Fibroblast of villous mesenchyme (primary cell): Measurements from ENCODE around the gene PXDN. TPM values are rescaled to one million over a fixed set of nuclear protein-coding genes. Genes with fewer than 3 reads are reported as not detected.

ENCODE experiments used
- DNase-seq: peaks from one replicate; pipeline ENCODE4 v3.0.0-alpha.2; 2010; ENCODE audit warnings: low read depth
- H3K4me3 ChIP-seq: 2 replicates; pipeline ENCODE4 v1.5.1; 2011; ENCODE audit warnings: low read depth, mild to moderate bottlenecking, low read length
- total RNA-seq: library from RNA; depleted of rRNA; stranded (reverse); fragments of >200 nt; gene quantifications from 2 replicates; pipeline ENCODE4 v1.2.3, GENCODE V29; 2012
- TF ChIP-seq, protein P1 (sequence below): IDR thresholded peaks from 2 replicates; pipeline ENCODE4 v1.5.1; 2012; ENCODE audit warnings: low read depth, mild to moderate bottlenecking, low read length; ENCODE audit not compliant: insufficient read depth

Gene PXDN
- total RNA-seq, 1 donor, result 296 TPM

- no peak for DNase-seq
These were observed 70.0 kb downstream of the PXDN start for GRCh38 chr2:1674276-1674675.

GRCh38 chr2:1673160-1673944 is 71.0 kb downstream of the PXDN start:
- TF ChIP-seq, protein P1, sequence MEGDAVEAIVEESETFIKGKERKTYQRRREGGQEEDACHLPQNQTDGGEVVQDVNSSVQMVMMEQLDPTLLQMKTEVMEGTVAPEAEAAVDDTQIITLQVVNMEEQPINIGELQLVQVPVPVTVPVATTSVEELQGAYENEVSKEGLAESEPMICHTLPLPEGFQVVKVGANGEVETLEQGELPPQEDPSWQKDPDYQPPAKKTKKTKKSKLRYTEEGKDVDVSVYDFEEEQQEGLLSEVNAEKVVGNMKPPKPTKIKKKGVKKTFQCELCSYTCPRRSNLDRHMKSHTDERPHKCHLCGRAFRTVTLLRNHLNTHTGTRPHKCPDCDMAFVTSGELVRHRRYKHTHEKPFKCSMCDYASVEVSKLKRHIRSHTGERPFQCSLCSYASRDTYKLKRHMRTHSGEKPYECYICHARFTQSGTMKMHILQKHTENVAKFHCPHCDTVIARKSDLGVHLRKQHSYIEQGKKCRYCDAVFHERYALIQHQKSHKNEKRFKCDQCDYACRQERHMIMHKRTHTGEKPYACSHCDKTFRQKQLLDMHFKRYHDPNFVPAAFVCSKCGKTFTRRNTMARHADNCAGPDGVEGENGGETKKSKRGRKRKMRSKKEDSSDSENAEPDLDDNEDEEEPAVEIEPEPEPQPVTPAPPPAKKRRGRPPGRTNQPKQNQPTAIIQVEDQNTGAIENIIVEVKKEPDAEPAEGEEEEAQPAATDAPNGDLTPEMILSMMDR, result no peak
- H3K4me3 ChIP-seq, result no peak overlapping the region
- DNase-seq, result no peak

More at GRCh38 chr2:1674276-1674675, 70.0 kb downstream of the PXDN start:
- TF ChIP-seq, protein P1, result no peak
- no peak overlapping the region for H3K4me3 ChIP-seq

GRCh38 chr2:1672738-1673137 is 71.6 kb downstream of the PXDN start:
- TF ChIP-seq, protein P1, result no peak
- no peak overlapping the region for H3K4me3 ChIP-seq
- no peak for DNase-seq

- H3K4me3 ChIP-seq, result no peak overlapping the region
These were observed 72.4 kb downstream of the PXDN start for GRCh38 chr2:1671916-1672315.

GRCh38 chr2:1670636-1671035 is 73.7 kb downstream of the PXDN start:
- no peak overlapping the region for H3K4me3 ChIP-seq
- no peak for DNase-seq
- TF ChIP-seq, protein P1, result no peak

More at GRCh38 chr2:1671916-1672315, 72.4 kb downstream of the PXDN start:
- no peak for DNase-seq
- TF ChIP-seq, protein P1, result no peak

GRCh38 chr2:1665761-1666505 is 78.4 kb downstream of the PXDN start:
- no peak for DNase-seq
- H3K4me3 ChIP-seq, result no peak overlapping the region
- TF ChIP-seq, protein P1, result no peak
